ENCODE measurements around the gene EEF1G.

EEF1G gene

GRCh38 chr11:62603776-62604299, 30.1 kb upstream of the EEF1G start:
- H3K27ac ChIP-seq (ENCODE audit: low read length) = no peak overlapping the region
- H3K36me3 ChIP-seq (ENCODE audit: control insufficient read depth, insufficient read depth, low read length) = no peaks in the 10 kb centered on the region
- no peak for DNase-seq (ENCODE audit: low read depth, low spot score)
- H3K27me3 ChIP-seq (ENCODE audit: control insufficient read depth, insufficient read depth, low read length) = peaks cover 3% of the 10 kb centered on the region; the same call in 1 of the 2 replicates
- no peaks in the 10 kb centered on the region for H3K9me3 ChIP-seq (ENCODE audit: control insufficient read depth, insufficient read depth, low read length)
- no peak overlapping the region for H3K4me3 ChIP-seq (ENCODE audit: low read length)
- peaks cover 4% of the 10 kb centered on the region; the same call in 1 of the 2 replicates for H3K4me1 ChIP-seq (ENCODE audit: control insufficient read depth, insufficient read depth, low read length)
- WGBS (ENCODE audit: insufficient coverage, insufficient read length) = no CpG with 5 or more reads among the region's 8 CpGs

GRCh38 chr11:62603072-62603408, 29.3 kb upstream of the EEF1G start:
- Histone ChIP-seq H3K4me1 (ENCODE audit: control insufficient read depth, insufficient read depth, low read length) (peaks cover 4% of the 10 kb centered on the region; the same call in 1 of the 2 replicates), H3K36me3 (ENCODE audit: control insufficient read depth, insufficient read depth, low read length) (peaks cover 3% of the 10 kb centered on the region; the same call in 1 of the 2 replicates), H3K9me3 (ENCODE audit: control insufficient read depth, insufficient read depth, low read length) (no peaks in the 10 kb centered on the region), H3K4me3 (ENCODE audit: low read length) (peak overlapping the region; percentile 28; the same call in 1 of the 2 replicates), H3K27me3 (ENCODE audit: control insufficient read depth, insufficient read depth, low read length) (peaks cover 3% of the 10 kb centered on the region; the same call in 1 of the 2 replicates), H3K27ac (ENCODE audit: low read length) (no peak overlapping the region)
- WGBS (ENCODE audit: insufficient coverage, insufficient read length) = no CpG with 5 or more reads among the region's 13 CpGs
- no peak for DNase-seq (ENCODE audit: low read depth, low spot score)

- H3K9me3 ChIP-seq (ENCODE audit: control insufficient read depth, insufficient read depth, low read length) = no peaks in the 10 kb centered on the region
- peak overlapping the region; percentile 28; the same call in 1 of the 2 replicates for H3K4me3 ChIP-seq (ENCODE audit: low read length)
- no peak for DNase-seq (ENCODE audit: low read depth, low spot score)
- peaks cover 3% of the 10 kb centered on the region; the same call in 1 of the 2 replicates for H3K27me3 ChIP-seq (ENCODE audit: control insufficient read depth, insufficient read depth, low read length)
- H3K36me3 ChIP-seq (ENCODE audit: control insufficient read depth, insufficient read depth, low read length) = peaks cover 9% of the 10 kb centered on the region; the same call in 1 of the 2 replicates
- no CpG with 5 or more reads among the region's 96 CpGs for WGBS (ENCODE audit: insufficient coverage, insufficient read length)
- H3K27ac ChIP-seq (ENCODE audit: low read length) = no peak overlapping the region
- peaks cover 4% of the 10 kb centered on the region; the same call in 1 of the 2 replicates for H3K4me1 ChIP-seq (ENCODE audit: control insufficient read depth, insufficient read depth, low read length)
Measured at GRCh38 chr11:62602141-62603071, 28.7 kb upstream of the EEF1G start.

DNA sequence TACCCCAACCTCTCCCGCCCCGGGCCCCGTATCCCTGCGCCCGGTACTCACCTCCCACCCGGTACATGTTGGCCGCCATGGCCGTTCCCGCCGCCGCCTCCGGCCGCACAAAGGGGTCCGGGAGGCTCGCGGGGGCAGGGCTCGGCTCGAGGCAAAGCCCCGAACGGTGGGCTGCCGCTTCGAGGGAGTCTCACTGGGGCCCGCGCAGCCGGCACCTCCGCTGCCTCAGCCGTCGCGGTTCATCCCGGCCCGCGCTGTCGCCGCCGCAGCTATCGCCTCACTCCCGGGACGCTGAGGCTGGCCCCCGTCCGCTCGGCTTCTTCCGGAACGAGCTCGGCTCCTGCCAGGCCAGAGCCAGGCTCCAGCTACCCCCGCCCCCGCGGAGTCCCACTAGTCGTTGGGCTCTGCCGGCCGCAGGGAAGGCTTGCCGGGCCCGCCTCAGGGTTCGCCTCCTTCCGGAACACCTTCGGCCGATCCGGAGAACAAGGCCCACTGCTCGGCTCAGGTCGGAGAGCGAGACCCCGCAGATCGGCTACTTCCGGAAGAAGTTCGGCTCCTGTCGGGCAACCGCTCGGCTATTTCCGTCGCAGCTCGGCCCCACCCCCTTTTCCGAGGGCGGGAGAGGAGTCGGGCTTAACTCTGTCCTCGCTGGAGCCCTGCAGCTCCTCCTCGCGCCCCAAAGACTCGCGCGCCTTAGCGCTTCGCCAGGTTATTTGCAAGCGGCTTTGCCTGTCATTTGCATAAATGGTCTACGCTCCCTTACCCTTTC, 27.9 kb upstream of the EEF1G start, which contains the start of gene MTA2:
MTA2 (minus strand) TSS at position 494 of the 769 bp plus-strand sequence; CDS start at position 79, 415 bp downstream.
- peaks cover 3% of the 10 kb centered on the region; the same call in 1 of the 2 replicates for H3K27me3 ChIP-seq (ENCODE audit: control insufficient read depth, insufficient read depth, low read length)
- no peaks in the 10 kb centered on the region for H3K9me3 ChIP-seq (ENCODE audit: control insufficient read depth, insufficient read depth, low read length)
- no peak within 1 kb of the TSS for H3K27ac ChIP-seq (ENCODE audit: low read length)
- DNase-seq (ENCODE audit: low read depth, low spot score) = peak; percentile 95
- H3K4me1 ChIP-seq (ENCODE audit: control insufficient read depth, insufficient read depth, low read length) = peaks cover 4% of the 10 kb centered on the region; the same call in 1 of the 2 replicates
- H3K4me3 ChIP-seq (ENCODE audit: low read length) = peak within 1 kb of the TSS; percentile 94
- no CpG with 5 or more reads among the region's 83 CpGs for WGBS (ENCODE audit: insufficient coverage, insufficient read length)
- H3K36me3 ChIP-seq (ENCODE audit: control insufficient read depth, insufficient read depth, low read length) = peaks cover 14% of the 10 kb centered on the region

- H3K36me3 ChIP-seq (ENCODE audit: control insufficient read depth, insufficient read depth, low read length) = peaks cover 19% of the 10 kb centered on the region
- peaks cover 4% of the 10 kb centered on the region; the same call in 1 of the 2 replicates for H3K4me1 ChIP-seq (ENCODE audit: control insufficient read depth, insufficient read depth, low read length)
- no peaks in the 10 kb centered on the region for H3K9me3 ChIP-seq (ENCODE audit: control insufficient read depth, insufficient read depth, low read length)
- H3K4me3 ChIP-seq (ENCODE audit: low read length) = peak overlapping the region; percentile 94
- H3K27ac ChIP-seq (ENCODE audit: low read length) = no peak overlapping the region
- H3K27me3 ChIP-seq (ENCODE audit: control insufficient read depth, insufficient read depth, low read length) = peaks cover 3% of the 10 kb centered on the region; the same call in 1 of the 2 replicates
- no CpG with 5 or more reads among the region's 30 CpGs for WGBS (ENCODE audit: insufficient coverage, insufficient read length)
- no peak for DNase-seq (ENCODE audit: low read depth, low spot score)
Measured at GRCh38 chr11:62601122-62601371, 27.4 kb upstream of the EEF1G start.

GRCh38 chr11:62600367-62601121, 26.9 kb upstream of the EEF1G start:
- Histone ChIP-seq H3K27me3 (ENCODE audit: control insufficient read depth, insufficient read depth, low read length) (peaks cover 3% of the 10 kb centered on the region; the same call in 1 of the 2 replicates), H3K4me3 (ENCODE audit: low read length) (peak overlapping the region; percentile 94), H3K36me3 (ENCODE audit: control insufficient read depth, insufficient read depth, low read length) (peaks cover 25% of the 10 kb centered on the region), H3K9me3 (ENCODE audit: control insufficient read depth, insufficient read depth, low read length) (no peaks in the 10 kb centered on the region), H3K27ac (ENCODE audit: low read length) (no peak overlapping the region), H3K4me1 (ENCODE audit: control insufficient read depth, insufficient read depth, low read length) (peaks cover 4% of the 10 kb centered on the region; the same call in 1 of the 2 replicates)
- DNase-seq (ENCODE audit: low read depth, low spot score) = no peak
- WGBS (ENCODE audit: insufficient coverage, insufficient read length) = no CpG with 5 or more reads among the region's 26 CpGs

GRCh38 chr11:62599901-62600300, 26.2 kb upstream of the EEF1G start:
- Histone ChIP-seq H3K4me1 (ENCODE audit: control insufficient read depth, insufficient read depth, low read length) (peaks cover 4% of the 10 kb centered on the region; the same call in 1 of the 2 replicates), H3K9me3 (ENCODE audit: control insufficient read depth, insufficient read depth, low read length) (no peaks in the 10 kb centered on the region), H3K27ac (ENCODE audit: low read length) (no peak overlapping the region), H3K4me3 (ENCODE audit: low read length) (no peak overlapping the region), H3K27me3 (ENCODE audit: control insufficient read depth, insufficient read depth, low read length) (peaks cover 3% of the 10 kb centered on the region; the same call in 1 of the 2 replicates), H3K36me3 (ENCODE audit: control insufficient read depth, insufficient read depth, low read length) (peaks cover 29% of the 10 kb centered on the region)
- WGBS (ENCODE audit: insufficient coverage, insufficient read length) = 100% methylated on average over 2 of the region's 5 CpGs
- DNase-seq (ENCODE audit: low read depth, low spot score) = no peak

GRCh38 chr11:62599069-62599696, 25.5 kb upstream of the EEF1G start:
- H3K27me3 ChIP-seq (ENCODE audit: control insufficient read depth, insufficient read depth, low read length) = peaks cover 3% of the 10 kb centered on the region; the same call in 1 of the 2 replicates
- H3K9me3 ChIP-seq (ENCODE audit: control insufficient read depth, insufficient read depth, low read length) = no peaks in the 10 kb centered on the region
- WGBS (ENCODE audit: insufficient coverage, insufficient read length) = no CpG with 5 or more reads among the region's 7 CpGs
- H3K27ac ChIP-seq (ENCODE audit: low read length) = no peak overlapping the region
- DNase-seq (ENCODE audit: low read depth, low spot score) = peak; percentile 85
- no peak overlapping the region for H3K4me3 ChIP-seq (ENCODE audit: low read length)
- peaks cover 4% of the 10 kb centered on the region; the same call in 1 of the 2 replicates for H3K4me1 ChIP-seq (ENCODE audit: control insufficient read depth, insufficient read depth, low read length)
- H3K36me3 ChIP-seq (ENCODE audit: control insufficient read depth, insufficient read depth, low read length) = peaks cover 32% of the 10 kb centered on the region

- Histone ChIP-seq H3K36me3 (ENCODE audit: control insufficient read depth, insufficient read depth, low read length) (peaks cover 38% of the 10 kb centered on the region), H3K4me1 (ENCODE audit: control insufficient read depth, insufficient read depth, low read length) (peaks cover 7% of the 10 kb centered on the region; the same call in 1 of the 2 replicates), H3K4me3 (ENCODE audit: low read length) (no peak overlapping the region), H3K9me3 (ENCODE audit: control insufficient read depth, insufficient read depth, low read length) (no peaks in the 10 kb centered on the region), H3K27me3 (ENCODE audit: control insufficient read depth, insufficient read depth, low read length) (no peaks in the 10 kb centered on the region), H3K27ac (ENCODE audit: low read length) (no peak overlapping the region)
- no CpG with 5 or more reads among the region's 8 CpGs for WGBS (ENCODE audit: insufficient coverage, insufficient read length)
- DNase-seq (ENCODE audit: low read depth, low spot score) = no peak
Measured at GRCh38 chr11:62595124-62595523, 21.4 kb upstream of the EEF1G start.
